Esophagus squamous epithelium (tissue), 5 donors: Measurements from ENCODE around the gene UBXN11. TPM values are rescaled to one million over a fixed set of nuclear protein-coding genes. Genes with fewer than 3 reads are reported as not detected.
A peak's percentile ranks its signal among the peaks of the same experiment; 100 is the strongest.
"Not testable (repeated sequence)": the region's sequence is repeated elsewhere in the genome, so short reads cannot be mapped to it uniquely, and the experiment has no call there.

Experiments used
- DNase-seq: peaks from one replicate; lab custom pipeline; 2025; lab: John Stamatoyannopoulos, UW
- H3K27ac ChIP-seq, 4 donors: fragments of 200-600 bp; sonication (generic); one replicate each; pipeline ENCODE4 v1.5.1; 2016 to 2019; ENCODE audit warnings: mild to moderate bottlenecking in 1 of 4
- H3K27me3 ChIP-seq, 4 donors: fragments of 200-600 bp; sonication (generic); 1 replicate in 3 of 4; 2 replicates in 1 of 4; pipeline versions ENCODE4 v1.5.1 to v1.6.0; 2017 to 2021; ENCODE audit warnings: antibody characterized with exemption in 1 of 4
- H3K36me3 ChIP-seq, 3 donors: fragments of 200-600 bp; sonication (generic); one replicate each; pipeline ENCODE4 v1.5.1; 2016 to 2019
- H3K4me1 ChIP-seq, 3 donors: fragments of 200-600 bp; sonication (generic); one replicate each; pipeline ENCODE4 v1.5.1; 2017 to 2019
- H3K4me3 ChIP-seq, 4 donors: fragments of 200-600 bp; sonication (generic); 1 replicate in 3 of 4; 2 replicates in 1 of 4; pipeline ENCODE4 v1.5.1; 2016 to 2019; ENCODE audit warnings: mild to moderate bottlenecking in 2 of 4, moderate library complexity in 1 of 4
- H3K9me3 ChIP-seq, 3 donors: fragments of 200-600 bp; sonication (generic); one replicate each; pipeline ENCODE4 v1.5.1; 2016 to 2019
- CTCF ChIP-seq, 6 experiments: fragments of 450-650 bp in 4 of 6; fragments of 200-600 bp in 2 of 6; sonication (generic) in 2 of 6; IDR thresholded peaks; one replicate each; pipeline ENCODE4 v1.5.1; 2016 to 2019; ENCODE audit warnings: antibody characterized with exemption in 6 of 6, mild to moderate bottlenecking in 4 of 6, moderate library complexity in 4 of 6
- POLR2A ChIP-seq, 4 donors: fragments of 450-650 bp; IDR thresholded peaks; one replicate each; pipeline ENCODE4 v1.6.1; 2017; ENCODE audit warnings: antibody characterized with exemption in 4 of 4, mild to moderate bottlenecking in 4 of 4, moderate library complexity in 3 of 4
- WGBS, 2 donors: methylation state at CpG; one replicate each; pipeline ENCODE4 v1.1.5; 2018; 5-methylcytosine and 5-hydroxymethylcytosine counted together
- intact Hi-C: fragments of 100-400 bp; cut with DNase I; formaldehyde crosslinking; loops from one replicate; pipeline ENCODE4 v1.15.0; 2022
- total RNA-seq, 4 donors: library from RNA; depleted of rRNA; stranded (reverse); fragments of >200 nt; gene quantifications; one replicate each; pipeline ENCODE4 v1.1.0, GENCODE V29; 2016
- donor health status: DM: yes; HTN: yes; CAD: no.

The UBXN11 gene
- total RNA-seq, 4 donors from 2014 or later, result 3.2 to 9.2 (median 3.7) TPM

- WGBS, 2 donors, result 74 to 83% methylated on average over 2 of the region's 2 CpGs
- Histone ChIP-seq H3K4me1 (peaks cover 0 to 43% (median 10%) of the 10 kb centered on the region in 3 donors), H3K36me3 (peaks cover 0 to 28% (median 8%) of the 10 kb centered on the region in 3 donors), H3K9me3 (no peaks in the 10 kb centered on the region), H3K4me3 (no peak overlapping the region), H3K27ac (peak overlapping the region in 2 of 4 donors; percentile 33 to 58), H3K27me3 (no peaks in the 10 kb centered on the region)
- no peak for DNase-seq
- TF ChIP-seq CTCF (IDR thresholded peaks at IDR 0.05) (no peak), POLR2A (IDR thresholded peaks at IDR 0.05) (no peak)
- intact Hi-C loops, result loop anchor here (10.0 kb wide), 1 partner anchor 152 kb away; the partner anchor contains the start of genes C1orf232 and ZNF593
These were observed 10.7 kb upstream of the UBXN11 start for GRCh38 chr1:26317146-26317545.

GRCh38 chr1:26315874-26316850 is 9.7 kb upstream of the UBXN11 start:
- no peak overlapping the region for H3K27ac ChIP-seq
- 79 to 86% methylated on average over 7 to 8 of the region's 8 CpGs for WGBS, 2 donors
- H3K4me1 ChIP-seq, result peaks cover 0 to 34% (median 4%) of the 10 kb centered on the region in 3 donors
- intact Hi-C loops, result loop anchor here (10.0 kb wide), 1 partner anchor 151 kb away; the partner anchor contains the start of genes C1orf232 and ZNF593
- no peak for TF ChIP-seq CTCF (IDR thresholded peaks at IDR 0.05)
- no peak for TF ChIP-seq POLR2A (IDR thresholded peaks at IDR 0.05)
- H3K9me3 ChIP-seq, result no peaks in the 10 kb centered on the region
- DNase-seq, result no peak
- H3K36me3 ChIP-seq, result peaks cover 0 to 18% (median 4%) of the 10 kb centered on the region in 3 donors
- no peak overlapping the region for H3K4me3 ChIP-seq
- H3K27me3 ChIP-seq, result no peaks in the 10 kb centered on the region

GRCh38 chr1:26314501-26314900 is 8.1 kb upstream of the UBXN11 start:
- Histone ChIP-seq H3K27me3 (no peaks in the 10 kb centered on the region), H3K9me3 (no peaks in the 10 kb centered on the region), H3K4me3 (no peak overlapping the region), H3K36me3 (peaks cover 0 to 2% (median 0%) of the 10 kb centered on the region in 3 donors), H3K4me1 (peaks cover 0 to 23% (median 0%) of the 10 kb centered on the region in 3 donors), H3K27ac (no peak overlapping the region)
- no peak for TF ChIP-seq POLR2A (IDR thresholded peaks at IDR 0.05)
- no peak for TF ChIP-seq CTCF (IDR thresholded peaks at IDR 0.05)
- intact Hi-C loops, result loop anchor here (10.0 kb wide), 1 partner anchor 150 kb away; the partner anchor contains the start of genes C1orf232 and ZNF593
- no peak for DNase-seq
- 75 to 85% methylated on average over 5 of the region's 5 CpGs for WGBS, 2 donors

GRCh38 chr1:26307966-26308899 is 1.8 kb upstream of the UBXN11 start:
- H3K36me3 ChIP-seq, H3K27me3 ChIP-seq, H3K9me3 ChIP-seq, DNase-seq, intact Hi-C loops, H3K4me3 ChIP-seq: not testable (repeated sequence)
- WGBS, 2 donors, result 71 to 76% methylated on average over 18 to 21 of the region's 21 CpGs
- H3K4me1 ChIP-seq, result peaks cover 6 to 19% (median 8%) of the 10 kb centered on the region in 3 donors
- H3K27ac ChIP-seq, result peak overlapping the region in 1 of 4 donors; percentile 19

GRCh38 chr1:26307363-26307781 is 936 bp upstream of the UBXN11 start:
- TF ChIP-seq POLR2A (IDR thresholded peaks at IDR 0.05), result no peak
- no peak for TF ChIP-seq CTCF (IDR thresholded peaks at IDR 0.05)

More at GRCh38 chr1:26307363-26307781, 936 bp upstream of the UBXN11 start:
- no peaks in the 10 kb centered on the region for H3K9me3 ChIP-seq
- H3K36me3 ChIP-seq, result no peaks in the 10 kb centered on the region
- DNase-seq, result no peak
- no peaks in the 10 kb centered on the region for H3K27me3 ChIP-seq
- peak overlapping the region in 3 of 4 donors; percentile 11 to 86 (median 70) for H3K27ac ChIP-seq
- H3K4me1 ChIP-seq, result peaks cover 6 to 23% (median 8%) of the 10 kb centered on the region in 3 donors
- intact Hi-C loops, result no loop called here
- no peak overlapping the region for H3K4me3 ChIP-seq
- WGBS, 2 donors, result 24 to 30% methylated on average over 6 of the region's 6 CpGs
